HCT116 (cell line): ENCODE data around the gene KLHL3. TPM values are rescaled to one million over a fixed set of nuclear protein-coding genes. Genes with fewer than 3 reads are reported as not detected.

Experiments used
- ATAC-seq: fragments of 200-7000 bp; cut with Tn5 transposase; 2 replicates; pipeline ENCODE4 v1.9.1; 2020; ENCODE audit warnings: mild to moderate bottlenecking, moderate library complexity
- BruUV-seq: library from RNA; stranded (reverse); fragments of 400-500 nt; replicated peaks from 2 replicates; lab custom pipeline; 2021; lab: Mats Ljungman, UMichigan
- CTCF ChIA-PET: fragments of 300-600 bp; sonication (Branson Sonifier 250); formaldehyde crosslinking; loops from one replicate; lab custom pipeline; 2021; ENCODE audit warnings: antibody characterized with exemption; lab: Charles Lee
- POLR2A ChIA-PET: fragments of 300-600, 350-600 bp; sonication (Branson Sonifier 250); formaldehyde crosslinking; loops from one replicate; lab custom pipeline; 2021; ENCODE audit warnings: antibody characterized with exemption; lab: Charles Lee
- RAD21 ChIA-PET, 2 experiments: fragments of 300-600 bp; sonication (Branson Sonifier 250); formaldehyde crosslinking; loops; one replicate each; lab custom pipeline; 2023; ENCODE audit warnings: low total read pairs in 2 of 2; ENCODE audit not compliant: uncharacterized antibody in 2 of 2, unreplicated experiment in 2 of 2, low non-redundant PET in 1 of 2; lab: Charles Lee
- DNase-seq: peaks from one replicate; pipeline ENCODE4 v3.0.0-alpha.2; 2010; ENCODE audit warnings: low read depth, low spot score
- H2AFZ ChIP-seq: fragments of 200-600 bp; shearing (Covaris generic), sonication (generic); 2 replicates; pipeline ENCODE4 v1.6.1; 2017; ENCODE audit warnings: low read depth, mixed run types, mixed read lengths, antibody characterized with exemption, low read length; ENCODE audit not compliant: poor library complexity, severe bottlenecking
- H3K27ac ChIP-seq: 2 replicates; pipeline ENCODE4 v1.5.1; 2012; ENCODE audit warnings: low read depth, low read length
- H3K27me3 ChIP-seq: fragments of 200-600 bp; sonication (generic); 2 replicates; pipeline ENCODE4 v1.6.1; 2016; ENCODE audit warnings: mixed run types, low read length, mixed read lengths; ENCODE audit not compliant: insufficient read depth
- H3K36me3 ChIP-seq, 2 experiments: fragments of 200-500 bp in 1 of 2; fragments of 200-600 bp in 1 of 2; sonication (Bioruptor generic) in 1 of 2; sonication (generic) in 1 of 2; 2 replicates each; pipeline versions ENCODE4 v1.5.1 to v1.6.1; 2014 to 2016; ENCODE audit warnings: low read length in 2 of 2, inconsistent platforms in 1 of 2, mixed read lengths in 1 of 2, mixed run types in 1 of 2; ENCODE audit not compliant: insufficient read depth in 2 of 2, control insufficient read depth in 1 of 2
- H3K4me1 ChIP-seq, 2 experiments: fragments of 200-600 bp in 1 of 2; sonication (generic) in 1 of 2; 2 replicates each; pipeline versions ENCODE4 v1.5.1 to v1.6.1; 2012 to 2017; ENCODE audit warnings: low read length in 2 of 2, inconsistent platforms in 1 of 2, mild to moderate bottlenecking in 1 of 2, mixed read lengths in 1 of 2, mixed run types in 1 of 2, moderate library complexity in 1 of 2; ENCODE audit not compliant: insufficient read depth in 2 of 2, control insufficient read depth in 1 of 2
- H3K4me2 ChIP-seq: fragments of 200-600 bp; sonication (generic); 2 replicates; pipeline ENCODE4 v1.6.1; 2017; ENCODE audit warnings: mixed run types, low read length, mixed read lengths
- H3K4me3 ChIP-seq, 2 experiments: fragments of 200-600 bp in 1 of 2; sonication (generic) in 1 of 2; replicated peaks in 1 of 2; 2 replicates each; pipeline ENCODE4 v1.5.1; 2011 to 2016; ENCODE audit warnings: low read length in 2 of 2, control low read depth in 1 of 2, low read depth in 1 of 2, mild to moderate bottlenecking in 1 of 2, mixed read lengths in 1 of 2, mixed run types in 1 of 2
- H3K79me2 ChIP-seq: fragments of 200-600 bp; sonication (generic); 2 replicates; pipeline ENCODE4 v1.6.1; 2017; ENCODE audit warnings: mild to moderate bottlenecking, mixed run types, low read length, moderate library complexity, mixed read lengths; ENCODE audit not compliant: insufficient read depth
- H3K9ac ChIP-seq: fragments of 200-600 bp; sonication (generic); 2 replicates; pipeline ENCODE4 v1.6.1; 2016; ENCODE audit warnings: low read length, mixed read lengths
- H3K9me2 ChIP-seq: fragments of 200-600 bp; sonication (generic), shearing (Covaris generic); 2 replicates; pipeline ENCODE4 v1.6.1; 2017; ENCODE audit warnings: mixed run types, mild to moderate bottlenecking, moderate library complexity; ENCODE audit not compliant: insufficient read depth
- H3K9me3 ChIP-seq, 2 experiments: fragments of 200-500 bp in 1 of 2; fragments of 200-600 bp in 1 of 2; sonication (Bioruptor generic) in 1 of 2; sonication (generic) in 1 of 2; 2 replicates each; pipeline ENCODE4 v1.6.1; 2014 to 2017; ENCODE audit warnings: low read length in 2 of 2, mixed read lengths in 2 of 2, inconsistent platforms in 1 of 2, low read depth in 1 of 2, mild to moderate bottlenecking in 1 of 2, mixed run types in 1 of 2, moderate library complexity in 1 of 2; ENCODE audit not compliant: control insufficient read depth in 1 of 2, insufficient read depth in 1 of 2
- H4K20me1 ChIP-seq: fragments of 200-600 bp; sonication (generic), shearing (Covaris generic); 2 replicates; pipeline ENCODE4 v1.6.1; 2017; ENCODE audit warnings: mixed run types, mild to moderate bottlenecking, moderate library complexity; ENCODE audit not compliant: insufficient read depth
- CBX3 ChIP-seq: IDR thresholded peaks from 2 replicates; pipeline ENCODE4 v1.6.1; 2012; ENCODE audit warnings: low read depth
- CEBPB ChIP-seq: IDR thresholded peaks from 2 replicates; pipeline ENCODE4 v1.6.1; 2012; ENCODE audit warnings: low read depth
- EGR1 ChIP-seq: IDR thresholded peaks from 2 replicates; pipeline ENCODE4 v1.6.1; 2012; ENCODE audit warnings: low read depth
- ELF1 ChIP-seq: IDR thresholded peaks from 2 replicates; pipeline ENCODE4 v1.6.1; 2012; ENCODE audit warnings: low read depth, borderline replicate concordance
- EZH2 ChIP-seq: fragments of 200-600 bp; sonication (generic); IDR thresholded peaks from 2 replicates; pipeline ENCODE4 v1.6.1; 2017; ENCODE audit warnings: antibody characterized with exemption, mixed run types
- FOSL1 ChIP-seq: IDR thresholded peaks from 2 replicates; pipeline ENCODE4 v1.6.1; 2012; ENCODE audit warnings: low read depth
- POLR2AphosphoS5 ChIP-seq: IDR thresholded peaks from 2 replicates; pipeline ENCODE4 v1.6.1; 2011; ENCODE audit warnings: mild to moderate bottlenecking, low read depth, low read length, moderate library complexity
- RAD21 ChIP-seq: IDR thresholded peaks from 2 replicates; pipeline ENCODE4 v1.6.1; 2012; ENCODE audit warnings: low read depth, mild to moderate bottlenecking
- SIN3A ChIP-seq: IDR thresholded peaks from 2 replicates; pipeline ENCODE4 v1.6.1; 2012; ENCODE audit warnings: low read depth
- SP1 ChIP-seq: IDR thresholded peaks from 2 replicates; pipeline ENCODE4 v1.6.1; 2012; ENCODE audit warnings: low read depth
- SRF ChIP-seq: IDR thresholded peaks from 2 replicates; pipeline ENCODE4 v1.6.1; 2012; ENCODE audit warnings: low read depth
- YY1 ChIP-seq: IDR thresholded peaks from 2 replicates; pipeline ENCODE4 v1.6.1; 2011; ENCODE audit warnings: low read length, low read depth, moderate library complexity, mild to moderate bottlenecking; ENCODE audit not compliant: insufficient replicate concordance; ENCODE audit errors: extremely low read depth
- ZFX ChIP-seq: fragments of 450-650 bp; IDR thresholded peaks from 2 replicates; pipeline ENCODE4 v1.6.1; 2017
- ZNF274 ChIP-seq: fragments of 200-500 bp; sonication (Bioruptor generic); IDR thresholded peaks from 2 replicates; pipeline ENCODE4 v1.6.1; 2014; ENCODE audit warnings: mild to moderate bottlenecking, low read depth, low read length, inconsistent platforms
- intact Hi-C: fragments of 100-400 bp; cut with micrococcal nuclease; formaldehyde crosslinking; loops from 2 replicates; pipeline ENCODE4 v1.10.0; 2022
- total RNA-seq: library from RNA; stranded (reverse); gene quantifications from one replicate; pipeline ENCODE4 v1.2.1, GENCODE V29; 2021; ENCODE audit not compliant: unreplicated experiment
- TF ChIP-seq, protein P1 (sequence below): IDR thresholded peaks from 2 replicates; pipeline ENCODE4 v1.6.1; 2012
- TF ChIP-seq, protein P2 (sequence below): IDR thresholded peaks from 2 replicates; pipeline ENCODE4 v1.6.1; 2012; ENCODE audit warnings: low read depth
- TF ChIP-seq, protein P3 (sequence below): IDR thresholded peaks from 2 replicates; pipeline ENCODE4 v1.6.1; 2012
- TF ChIP-seq, protein P4 (sequence below), 3 experiments: fragments of 200-600 bp in 1 of 3; sonication (generic) in 1 of 3; IDR thresholded peaks in 2 of 3; conservative IDR thresholded peaks in 1 of 3; 2 replicates each; pipeline ENCODE4 v1.5.1; 2012 to 2017; ENCODE audit warnings: low read depth in 2 of 3, low read length in 2 of 3, antibody characterized with exemption in 1 of 3, borderline replicate concordance in 1 of 3, control low read depth in 1 of 3, mild to moderate bottlenecking in 1 of 3, mixed read lengths in 1 of 3, mixed run types in 1 of 3, moderate library complexity in 1 of 3; ENCODE audit not compliant: insufficient read depth in 1 of 3

Gene KLHL3
- total RNA-seq, 1 experiment from 2014 or later: not detected

DNA sequence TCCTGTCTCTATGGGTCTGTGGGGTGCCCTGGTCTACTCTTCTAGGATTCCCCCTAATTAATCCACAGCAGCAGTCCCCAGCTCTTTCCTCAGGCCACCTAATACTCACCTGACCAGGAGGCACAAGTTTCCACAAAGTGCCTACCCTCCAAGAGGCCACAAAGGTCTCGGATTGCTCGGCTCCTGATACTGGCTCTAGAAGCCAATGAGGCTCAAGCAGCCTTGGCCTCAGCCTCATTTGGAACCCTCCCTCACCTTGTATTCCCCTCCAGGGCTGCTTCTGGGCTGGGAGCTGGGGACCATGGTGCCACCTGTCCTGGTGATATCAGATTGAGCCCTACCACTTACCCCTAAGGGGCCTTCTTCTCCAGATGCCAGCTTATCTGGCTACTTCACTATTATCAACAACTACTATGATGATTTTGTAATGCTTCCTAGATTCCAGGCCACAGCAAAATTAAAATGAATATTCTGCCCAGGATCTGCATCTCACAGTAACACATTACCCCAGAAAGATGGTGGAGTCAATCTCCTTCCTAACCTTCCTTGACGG lies 133.1 kb downstream of the KLHL3 start:
- no peak overlapping the region for H3K4me3 ChIP-seq
- H3K27me3 ChIP-seq: peaks cover 97% of the 10 kb centered on the region
- intact Hi-C loops: no loop called here
- no peak overlapping the region for H3K4me2 ChIP-seq
- no peaks in the 10 kb centered on the region for H3K79me2 ChIP-seq
- H3K4me1 ChIP-seq: no peaks in the 10 kb centered on the region
- no peak overlapping the region for H3K9ac ChIP-seq
- H3K36me3 ChIP-seq: no peaks in the 10 kb centered on the region
- no peak for DNase-seq
- no peak overlapping the region for H3K27ac ChIP-seq
- ChIA-PET POLR2A (no interaction called here), CTCF (no interaction called here)
- H2AFZ ChIP-seq: no peak overlapping the region
- no peaks in the 10 kb centered on the region for H3K9me2 ChIP-seq
- no peaks in the 10 kb centered on the region for H4K20me1 ChIP-seq
- no peak for ATAC-seq
- BruUV-seq: no TSS peak
- TF ChIP-seq POLR2AphosphoS5 (no peak), CEBPB (no peak), EGR1 (no peak), ZNF274 (no peak), ZFX (no peak), FOSL1 (no peak), CBX3 (no peak), SIN3A (no peak), ELF1 (no peak), EZH2 (no peak), SP1 (no peak), SRF (no peak), YY1 (no peak), RAD21 (no peak)
- TF ChIP-seq, protein P1, sequence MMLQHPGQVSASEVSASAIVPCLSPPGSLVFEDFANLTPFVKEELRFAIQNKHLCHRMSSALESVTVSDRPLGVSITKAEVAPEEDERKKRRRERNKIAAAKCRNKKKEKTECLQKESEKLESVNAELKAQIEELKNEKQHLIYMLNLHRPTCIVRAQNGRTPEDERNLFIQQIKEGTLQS: no peak
- TF ChIP-seq, protein P2, sequence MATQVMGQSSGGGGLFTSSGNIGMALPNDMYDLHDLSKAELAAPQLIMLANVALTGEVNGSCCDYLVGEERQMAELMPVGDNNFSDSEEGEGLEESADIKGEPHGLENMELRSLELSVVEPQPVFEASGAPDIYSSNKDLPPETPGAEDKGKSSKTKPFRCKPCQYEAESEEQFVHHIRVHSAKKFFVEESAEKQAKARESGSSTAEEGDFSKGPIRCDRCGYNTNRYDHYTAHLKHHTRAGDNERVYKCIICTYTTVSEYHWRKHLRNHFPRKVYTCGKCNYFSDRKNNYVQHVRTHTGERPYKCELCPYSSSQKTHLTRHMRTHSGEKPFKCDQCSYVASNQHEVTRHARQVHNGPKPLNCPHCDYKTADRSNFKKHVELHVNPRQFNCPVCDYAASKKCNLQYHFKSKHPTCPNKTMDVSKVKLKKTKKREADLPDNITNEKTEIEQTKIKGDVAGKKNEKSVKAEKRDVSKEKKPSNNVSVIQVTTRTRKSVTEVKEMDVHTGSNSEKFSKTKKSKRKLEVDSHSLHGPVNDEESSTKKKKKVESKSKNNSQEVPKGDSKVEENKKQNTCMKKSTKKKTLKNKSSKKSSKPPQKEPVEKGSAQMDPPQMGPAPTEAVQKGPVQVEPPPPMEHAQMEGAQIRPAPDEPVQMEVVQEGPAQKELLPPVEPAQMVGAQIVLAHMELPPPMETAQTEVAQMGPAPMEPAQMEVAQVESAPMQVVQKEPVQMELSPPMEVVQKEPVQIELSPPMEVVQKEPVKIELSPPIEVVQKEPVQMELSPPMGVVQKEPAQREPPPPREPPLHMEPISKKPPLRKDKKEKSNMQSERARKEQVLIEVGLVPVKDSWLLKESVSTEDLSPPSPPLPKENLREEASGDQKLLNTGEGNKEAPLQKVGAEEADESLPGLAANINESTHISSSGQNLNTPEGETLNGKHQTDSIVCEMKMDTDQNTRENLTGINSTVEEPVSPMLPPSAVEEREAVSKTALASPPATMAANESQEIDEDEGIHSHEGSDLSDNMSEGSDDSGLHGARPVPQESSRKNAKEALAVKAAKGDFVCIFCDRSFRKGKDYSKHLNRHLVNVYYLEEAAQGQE: no peak
- TF ChIP-seq, protein P3, sequence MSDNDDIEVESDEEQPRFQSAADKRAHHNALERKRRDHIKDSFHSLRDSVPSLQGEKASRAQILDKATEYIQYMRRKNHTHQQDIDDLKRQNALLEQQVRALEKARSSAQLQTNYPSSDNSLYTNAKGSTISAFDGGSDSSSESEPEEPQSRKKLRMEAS: no peak
- TF ChIP-seq, protein P4, sequence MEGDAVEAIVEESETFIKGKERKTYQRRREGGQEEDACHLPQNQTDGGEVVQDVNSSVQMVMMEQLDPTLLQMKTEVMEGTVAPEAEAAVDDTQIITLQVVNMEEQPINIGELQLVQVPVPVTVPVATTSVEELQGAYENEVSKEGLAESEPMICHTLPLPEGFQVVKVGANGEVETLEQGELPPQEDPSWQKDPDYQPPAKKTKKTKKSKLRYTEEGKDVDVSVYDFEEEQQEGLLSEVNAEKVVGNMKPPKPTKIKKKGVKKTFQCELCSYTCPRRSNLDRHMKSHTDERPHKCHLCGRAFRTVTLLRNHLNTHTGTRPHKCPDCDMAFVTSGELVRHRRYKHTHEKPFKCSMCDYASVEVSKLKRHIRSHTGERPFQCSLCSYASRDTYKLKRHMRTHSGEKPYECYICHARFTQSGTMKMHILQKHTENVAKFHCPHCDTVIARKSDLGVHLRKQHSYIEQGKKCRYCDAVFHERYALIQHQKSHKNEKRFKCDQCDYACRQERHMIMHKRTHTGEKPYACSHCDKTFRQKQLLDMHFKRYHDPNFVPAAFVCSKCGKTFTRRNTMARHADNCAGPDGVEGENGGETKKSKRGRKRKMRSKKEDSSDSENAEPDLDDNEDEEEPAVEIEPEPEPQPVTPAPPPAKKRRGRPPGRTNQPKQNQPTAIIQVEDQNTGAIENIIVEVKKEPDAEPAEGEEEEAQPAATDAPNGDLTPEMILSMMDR (IDR thresholded peaks at IDR 0.05 in 2 of 3, conservative IDR thresholded peaks at IDR 0.05 in 1 of 3; ENCODE audit: borderline replicate concordance in 1 of 3, insufficient read depth in 1 of 3, low read depth in 2 of 3, low read length in 2 of 3): no peak
- TF ChIP-seq, all 23 proteins: peak for 0
- H3K9me3 ChIP-seq: no peaks in the 10 kb centered on the region
- RAD21 ChIA-PET: no interaction called here
